ENCODE measurements around the gene ADAMTSL1.

Gene ADAMTSL1

GRCh38 chr9:18819418-18819817, 345.5 kb downstream of the ADAMTSL1 start:
- no peak for DNase-seq (ENCODE audit: low read depth)

- DNase-seq (ENCODE audit: low read depth): no peak
Observed at GRCh38 chr9:18820566-18821095, 346.7 kb downstream of the ADAMTSL1 start.

GRCh38 chr9:18821788-18822187, 347.8 kb downstream of the ADAMTSL1 start:
- no peak for DNase-seq (ENCODE audit: low read depth)

- DNase-seq (ENCODE audit: low read depth): no peak
Observed at GRCh38 chr9:18822850-18823249, 348.9 kb downstream of the ADAMTSL1 start.

- DNase-seq (ENCODE audit: low read depth): no peak
Observed at GRCh38 chr9:18824095-18824666, 350.2 kb downstream of the ADAMTSL1 start.

- no peak for DNase-seq (ENCODE audit: low read depth)
Observed at GRCh38 chr9:18825656-18826170, 351.8 kb downstream of the ADAMTSL1 start.

- DNase-seq (ENCODE audit: low read depth): no peak
Observed at GRCh38 chr9:18826248-18826647, 352.3 kb downstream of the ADAMTSL1 start.

- no peak for DNase-seq (ENCODE audit: low read depth)
Observed at GRCh38 chr9:18829066-18829465, 355.1 kb downstream of the ADAMTSL1 start.

- no peak for DNase-seq (ENCODE audit: low read depth)
Observed at GRCh38 chr9:18829873-18830272, 355.9 kb downstream of the ADAMTSL1 start.

GRCh38 chr9:18834740-18835361, 360.9 kb downstream of the ADAMTSL1 start:
- DNase-seq (ENCODE audit: low read depth): no peak

GRCh38 chr9:18837402-18837801, 363.4 kb downstream of the ADAMTSL1 start:
- no peak for DNase-seq (ENCODE audit: low read depth)

- no peak for DNase-seq (ENCODE audit: low read depth)
Observed at GRCh38 chr9:18847576-18848275, 373.8 kb downstream of the ADAMTSL1 start.

- no peak for DNase-seq (ENCODE audit: low read depth)
Observed at GRCh38 chr9:18848657-18849056, 374.7 kb downstream of the ADAMTSL1 start.

- no peak for DNase-seq (ENCODE audit: low read depth)
Observed at GRCh38 chr9:18849270-18849669, 375.3 kb downstream of the ADAMTSL1 start.

- no peak for DNase-seq (ENCODE audit: low read depth)
Observed at GRCh38 chr9:18849890-18850677, 376.1 kb downstream of the ADAMTSL1 start.

- no peak for DNase-seq (ENCODE audit: low read depth)
Observed at GRCh38 chr9:18851069-18851795, 377.3 kb downstream of the ADAMTSL1 start.

GRCh38 chr9:18855656-18856055, 381.7 kb downstream of the ADAMTSL1 start:
- no peak for DNase-seq (ENCODE audit: low read depth)

- no peak for DNase-seq (ENCODE audit: low read depth)
Observed at GRCh38 chr9:18857334-18857733, 383.4 kb downstream of the ADAMTSL1 start.

GRCh38 chr9:18857769-18858168, 383.8 kb downstream of the ADAMTSL1 start:
- DNase-seq (ENCODE audit: low read depth): no peak

- no peak for DNase-seq (ENCODE audit: low read depth)
Observed at GRCh38 chr9:18861609-18862544, 387.9 kb downstream of the ADAMTSL1 start.
